Measurements from ENCODE around the gene PARD3.
"Not testable (repeated sequence)": the region's sequence is repeated elsewhere in the genome, so short reads cannot be mapped to it uniquely, and the experiment has no call there.

The PARD3 gene

GRCh38 chr10:34795334-34795733 is 19.8 kb downstream of the PARD3 start:
- no peak for DNase-seq

- DNase-seq: no peak
These were observed 20.3 kb downstream of the PARD3 start for GRCh38 chr10:34794835-34795234.

- not testable (repeated sequence) for DNase-seq
These were observed 21.5 kb downstream of the PARD3 start for GRCh38 chr10:34793581-34793980.

GRCh38 chr10:34792881-34793280 is 22.2 kb downstream of the PARD3 start:
- DNase-seq: no peak

GRCh38 chr10:34791947-34792346 is 23.1 kb downstream of the PARD3 start:
- no peak for DNase-seq

- DNase-seq: no peak
These were observed 23.9 kb downstream of the PARD3 start for GRCh38 chr10:34791228-34791627.

- no peak for DNase-seq
These were observed 25.1 kb downstream of the PARD3 start for GRCh38 chr10:34789966-34790506.

- no peak for DNase-seq
These were observed 28.6 kb downstream of the PARD3 start for GRCh38 chr10:34786464-34786863.

- DNase-seq: no peak
These were observed 33.4 kb downstream of the PARD3 start for GRCh38 chr10:34781711-34782110.

GRCh38 chr10:34780818-34781380 is 34.2 kb downstream of the PARD3 start:
- DNase-seq: peak; percentile 81

- no peak for DNase-seq
These were observed 36.9 kb downstream of the PARD3 start for GRCh38 chr10:34778237-34778636.

GRCh38 chr10:34776090-34776690 is 38.9 kb downstream of the PARD3 start:
- DNase-seq: no peak

GRCh38 chr10:34775044-34775637 is 40.0 kb downstream of the PARD3 start:
- no peak for DNase-seq

- DNase-seq: no peak
These were observed 41.2 kb downstream of the PARD3 start for GRCh38 chr10:34773636-34774630.

GRCh38 chr10:34771525-34771924 is 43.6 kb downstream of the PARD3 start:
- DNase-seq: no peak

GRCh38 chr10:34771106-34771505 is 44.0 kb downstream of the PARD3 start:
- DNase-seq: no peak

GRCh38 chr10:34769899-34770298 is 45.2 kb downstream of the PARD3 start:
- DNase-seq: no peak

GRCh38 chr10:34768972-34769330 is 46.1 kb downstream of the PARD3 start:
- no peak for DNase-seq

- no peak for DNase-seq
These were observed 46.7 kb downstream of the PARD3 start for GRCh38 chr10:34768261-34768971.

- DNase-seq: no peak
These were observed 48.1 kb downstream of the PARD3 start for GRCh38 chr10:34766811-34767494.

GRCh38 chr10:34766266-34766600 is 48.9 kb downstream of the PARD3 start:
- DNase-seq: peak; percentile 69

GRCh38 chr10:34764472-34764946 is 50.6 kb downstream of the PARD3 start:
- DNase-seq: peak; percentile 52

Data from SHP77 treated with DMSO at 0.1 percent for 48 hours (cell line).